PC-3 (cell line): ENCODE results near the gene PRSS33. TPM values are rescaled to one million over a fixed set of nuclear protein-coding genes. Genes with fewer than 3 reads are reported as not detected.

Source experiments
- ATAC-seq: fragments of 200-7000 bp; cut with Tn5 transposase; 2 replicates; pipeline ENCODE4 v1.9.1; 2020; ENCODE audit warnings: mild to moderate bottlenecking, moderate library complexity
- BruUV-seq: library from RNA; stranded (reverse); fragments of 400-500 nt; replicated peaks from 2 replicates; lab custom pipeline; 2021; lab: Mats Ljungman, UMichigan
- CTCF ChIA-PET: fragments of 300-600 bp; sonication (Branson Sonifier 250); formaldehyde crosslinking; loops from one replicate; lab custom pipeline; 2022; ENCODE audit warnings: antibody characterized with exemption; lab: Charles Lee
- POLR2A ChIA-PET: fragments of 300-600 bp; sonication (Branson Sonifier 250); formaldehyde crosslinking; loops from one replicate; lab custom pipeline; 2022; ENCODE audit warnings: antibody characterized with exemption; ENCODE audit not compliant: unreplicated experiment; lab: Charles Lee
- DNase-seq: peaks from one replicate; pipeline ENCODE4 v3.0.0-alpha.2; 2015
- H2AFZ ChIP-seq: fragments of 300-600 bp; sonication (generic); 2 replicates; pipeline ENCODE4 v1.6.0; 2016; ENCODE audit warnings: antibody characterized with exemption, low read length
- H3F3A ChIP-seq: fragments of 300-600 bp; sonication (generic); one replicate; pipeline ENCODE4 v1.6.0; 2017; ENCODE audit warnings: antibody characterized with exemption, low read length, control low read depth, mild to moderate bottlenecking; ENCODE audit not compliant: unreplicated experiment
- H3K27ac ChIP-seq: fragments of 300-600 bp; sonication (generic); 2 replicates; pipeline ENCODE4 v1.5.1; 2016; ENCODE audit warnings: mild to moderate bottlenecking, low read length
- H3K27me3 ChIP-seq: fragments of 300-600 bp; sonication (generic); 2 replicates; pipeline ENCODE4 v1.6.1; 2016; ENCODE audit warnings: low read length, mixed read lengths
- H3K36me3 ChIP-seq: fragments of 300-600 bp; sonication (generic); 2 replicates; pipeline ENCODE4 v1.6.1; 2016; ENCODE audit warnings: low read depth, mixed run types, low read length, mixed read lengths
- H3K4me1 ChIP-seq: fragments of 300-600 bp; sonication (generic); 2 replicates; pipeline ENCODE4 v1.5.1; 2016; ENCODE audit warnings: low read length; ENCODE audit not compliant: insufficient read depth
- H3K4me2 ChIP-seq: fragments of 300-600 bp; sonication (generic); 2 replicates; pipeline ENCODE4 v1.6.0; 2016; ENCODE audit warnings: low read length
- H3K4me3 ChIP-seq: fragments of 300-600 bp; sonication (generic); 2 replicates; pipeline ENCODE4 v1.5.1; 2016; ENCODE audit warnings: mild to moderate bottlenecking, low read length, mixed read lengths
- H3K79me2 ChIP-seq: fragments of 300-600 bp; sonication (generic); 2 replicates; pipeline ENCODE4 v1.6.1; 2017; ENCODE audit warnings: low read length, mixed read lengths
- H3K9ac ChIP-seq: fragments of 300-600 bp; sonication (generic); 2 replicates; pipeline ENCODE4 v1.6.0; 2016; ENCODE audit warnings: mild to moderate bottlenecking, low read length
- H3K9me2 ChIP-seq: fragments of 300-600 bp; sonication (generic); replicated peaks from 2 replicates; pipeline ENCODE4 v1.6.1; 2016; ENCODE audit warnings: mixed run types, low read length, mixed read lengths
- H3K9me3 ChIP-seq: fragments of 300-600 bp; sonication (generic); 2 replicates; pipeline ENCODE4 v1.6.1; 2016; ENCODE audit warnings: low read length, mixed read lengths
- H4K20me1 ChIP-seq: fragments of 300-600 bp; sonication (generic); 2 replicates; pipeline ENCODE4 v1.6.1; 2016; ENCODE audit warnings: low read length, mixed read lengths
- EZH2 ChIP-seq: fragments of 300-600 bp; sonication (generic); IDR thresholded peaks from one replicate; pipeline ENCODE4 v1.6.1; 2017; ENCODE audit warnings: antibody characterized with exemption, mild to moderate bottlenecking, low read length; ENCODE audit not compliant: unreplicated experiment
- EZH2phosphoT487 ChIP-seq: fragments of 300-600 bp; sonication (generic); IDR thresholded peaks from 2 replicates; pipeline ENCODE4 v1.6.1; 2018; ENCODE audit warnings: mild to moderate bottlenecking, antibody characterized with exemption, low read length, borderline replicate concordance
- intact Hi-C: fragments of 100-400 bp; cut with micrococcal nuclease; formaldehyde crosslinking; loops from 2 replicates; pipeline ENCODE4 v1.9.0; 2023
- total RNA-seq: library from RNA; depleted of rRNA; stranded (reverse); fragments of >200 nt; gene quantifications from 2 replicates; pipeline ENCODE4 v1.2.3, GENCODE V29; 2014
- TF ChIP-seq, protein P1 (sequence below): fragments of 300-600 bp; sonication (generic); conservative IDR thresholded peaks from 2 replicates; pipeline ENCODE4 v1.5.1; 2017; ENCODE audit warnings: antibody characterized with exemption, low read depth, mild to moderate bottlenecking, low read length

The PRSS33 gene
- total RNA-seq, 1 experiment from 2014 or later = 0.11 TPM

DNA sequence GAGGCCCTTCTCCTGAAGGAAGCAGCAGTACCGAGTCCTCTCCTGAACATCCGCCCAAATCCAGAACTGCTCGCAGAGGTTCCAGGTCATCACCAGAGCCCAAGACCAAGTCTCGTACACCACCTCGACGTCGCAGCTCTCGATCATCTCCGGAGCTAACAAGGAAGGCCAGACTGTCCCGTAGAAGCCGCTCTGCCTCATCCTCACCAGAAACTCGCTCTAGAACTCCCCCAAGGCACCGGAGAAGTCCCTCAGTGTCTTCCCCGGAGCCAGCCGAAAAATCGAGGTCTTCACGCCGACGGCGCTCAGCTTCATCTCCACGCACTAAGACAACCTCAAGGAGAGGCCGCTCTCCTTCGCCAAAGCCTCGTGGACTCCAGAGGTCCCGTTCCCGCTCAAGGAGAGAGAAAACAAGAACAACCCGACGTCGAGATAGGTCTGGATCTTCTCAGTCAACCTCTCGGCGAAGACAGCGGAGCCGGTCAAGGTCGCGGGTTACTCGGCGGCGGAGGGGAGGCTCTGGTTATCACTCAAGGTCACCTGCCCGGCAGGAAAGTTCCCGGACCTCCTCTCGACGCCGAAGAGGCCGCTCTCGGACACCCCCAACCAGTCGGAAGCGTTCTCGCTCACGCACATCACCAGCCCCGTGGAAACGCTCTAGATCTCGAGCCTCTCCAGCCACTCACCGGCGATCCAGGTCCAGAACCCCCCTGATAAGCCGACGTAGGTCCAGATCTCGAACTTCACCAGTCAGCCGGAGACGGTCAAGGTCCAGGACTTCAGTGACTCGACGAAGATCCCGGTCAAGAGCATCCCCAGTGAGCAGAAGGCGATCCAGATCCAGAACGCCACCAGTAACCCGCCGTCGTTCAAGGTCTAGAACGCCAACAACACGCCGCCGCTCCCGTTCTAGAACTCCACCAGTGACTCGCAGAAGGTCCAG lies 21.6 kb downstream of the PRSS33 start:
- Histone ChIP-seq H3K79me2 (peaks cover 68% of the 10 kb centered on the region), H3K36me3 (peaks cover 85% of the 10 kb centered on the region), H4K20me1 (peaks cover 40% of the 10 kb centered on the region), H3K27me3 (no peaks in the 10 kb centered on the region), H3K4me3 (no peak overlapping the region), H3K4me2 (no peak overlapping the region), H3K9me3 (no peaks in the 10 kb centered on the region), H3K9ac (no peak overlapping the region), H3K9me2 (no peaks in the 10 kb centered on the region), H3F3A (no peaks in the 10 kb centered on the region), H2AFZ (no peak overlapping the region), H3K27ac (no peak overlapping the region), H3K4me1 (no peaks in the 10 kb centered on the region)
- ATAC-seq (no peak), DNase-seq (no peak)
- TF ChIP-seq EZH2 = no peak
- TF ChIP-seq, protein P1, sequence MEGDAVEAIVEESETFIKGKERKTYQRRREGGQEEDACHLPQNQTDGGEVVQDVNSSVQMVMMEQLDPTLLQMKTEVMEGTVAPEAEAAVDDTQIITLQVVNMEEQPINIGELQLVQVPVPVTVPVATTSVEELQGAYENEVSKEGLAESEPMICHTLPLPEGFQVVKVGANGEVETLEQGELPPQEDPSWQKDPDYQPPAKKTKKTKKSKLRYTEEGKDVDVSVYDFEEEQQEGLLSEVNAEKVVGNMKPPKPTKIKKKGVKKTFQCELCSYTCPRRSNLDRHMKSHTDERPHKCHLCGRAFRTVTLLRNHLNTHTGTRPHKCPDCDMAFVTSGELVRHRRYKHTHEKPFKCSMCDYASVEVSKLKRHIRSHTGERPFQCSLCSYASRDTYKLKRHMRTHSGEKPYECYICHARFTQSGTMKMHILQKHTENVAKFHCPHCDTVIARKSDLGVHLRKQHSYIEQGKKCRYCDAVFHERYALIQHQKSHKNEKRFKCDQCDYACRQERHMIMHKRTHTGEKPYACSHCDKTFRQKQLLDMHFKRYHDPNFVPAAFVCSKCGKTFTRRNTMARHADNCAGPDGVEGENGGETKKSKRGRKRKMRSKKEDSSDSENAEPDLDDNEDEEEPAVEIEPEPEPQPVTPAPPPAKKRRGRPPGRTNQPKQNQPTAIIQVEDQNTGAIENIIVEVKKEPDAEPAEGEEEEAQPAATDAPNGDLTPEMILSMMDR = no peak
- no peak for TF ChIP-seq EZH2phosphoT487
- no TSS peak for BruUV-seq
- ChIA-PET CTCF (no interaction called here), POLR2A (no interaction called here)
- intact Hi-C loops = no loop called here

DNA sequence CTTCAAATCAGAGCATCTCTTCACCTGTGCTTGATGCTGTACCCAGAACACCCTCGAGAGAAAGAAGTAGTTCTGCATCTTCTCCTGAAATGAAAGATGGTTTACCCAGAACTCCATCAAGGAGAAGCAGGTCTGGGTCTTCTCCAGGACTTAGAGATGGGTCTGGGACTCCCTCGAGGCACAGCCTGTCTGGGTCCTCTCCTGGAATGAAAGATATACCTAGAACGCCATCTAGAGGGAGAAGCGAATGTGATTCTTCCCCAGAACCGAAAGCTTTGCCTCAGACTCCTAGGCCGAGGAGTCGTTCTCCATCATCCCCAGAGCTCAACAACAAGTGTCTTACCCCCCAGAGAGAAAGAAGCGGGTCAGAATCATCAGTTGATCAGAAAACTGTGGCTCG lies 22.6 kb downstream of the PRSS33 start:
- Histone ChIP-seq H4K20me1 (peaks cover 43% of the 10 kb centered on the region), H3K4me1 (no peaks in the 10 kb centered on the region), H3K4me2 (no peak overlapping the region), H3K79me2 (peaks cover 78% of the 10 kb centered on the region), H3K4me3 (no peak overlapping the region), H3K9ac (no peak overlapping the region), H3F3A (no peaks in the 10 kb centered on the region), H3K9me2 (no peaks in the 10 kb centered on the region), H3K27me3 (no peaks in the 10 kb centered on the region), H3K9me3 (no peaks in the 10 kb centered on the region), H2AFZ (no peak overlapping the region), H3K27ac (no peak overlapping the region), H3K36me3 (peaks cover 89% of the 10 kb centered on the region)
- ATAC-seq = no peak
- ChIA-PET CTCF (no interaction called here), POLR2A (no interaction called here)
- no peak for DNase-seq
- intact Hi-C loops = no loop called here
- TF ChIP-seq, protein P1 = peak; percentile 33; the same call in 1 of the 2 replicates
- TF ChIP-seq EZH2 = no peak
- no TSS peak for BruUV-seq

DNA sequence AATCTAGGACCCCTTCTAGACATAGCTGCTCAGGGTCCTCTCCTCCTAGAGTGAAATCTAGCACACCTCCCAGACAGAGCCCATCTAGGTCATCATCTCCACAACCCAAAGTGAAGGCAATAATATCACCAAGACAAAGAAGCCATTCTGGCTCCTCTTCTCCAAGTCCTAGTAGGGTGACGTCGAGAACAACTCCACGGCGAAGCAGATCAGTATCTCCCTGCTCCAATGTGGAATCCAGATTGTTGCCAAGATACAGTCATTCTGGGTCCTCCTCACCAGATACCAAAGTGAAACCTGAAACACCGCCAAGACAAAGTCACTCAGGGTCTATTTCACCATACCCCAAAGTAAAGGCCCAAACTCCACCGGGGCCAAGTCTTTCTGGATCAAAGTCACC lies 24.2 kb downstream of the PRSS33 start:
- no peak overlapping the region for H3K9ac ChIP-seq
- peaks cover 55% of the 10 kb centered on the region for H4K20me1 ChIP-seq
- H3K4me1 ChIP-seq = no peaks in the 10 kb centered on the region
- H3K4me3 ChIP-seq = no peak overlapping the region
- TF ChIP-seq EZH2phosphoT487 (no peak), EZH2 (no peak)
- TF ChIP-seq, protein P1 = no peak
- H3K27me3 ChIP-seq = no peaks in the 10 kb centered on the region
- H3K36me3 ChIP-seq = peaks cover 98% of the 10 kb centered on the region
- H3K9me3 ChIP-seq = no peaks in the 10 kb centered on the region
- H3K4me2 ChIP-seq = no peak overlapping the region
- H3K27ac ChIP-seq = no peak overlapping the region
- BruUV-seq = no TSS peak
- ChIA-PET POLR2A (no interaction called here), CTCF (no interaction called here)
- H3F3A ChIP-seq = no peaks in the 10 kb centered on the region
- H3K9me2 ChIP-seq = no peaks in the 10 kb centered on the region
- DNase-seq (no peak), ATAC-seq (no peak)
- intact Hi-C loops = no loop called here
- H2AFZ ChIP-seq = no peak overlapping the region
- H3K79me2 ChIP-seq = peaks cover 94% of the 10 kb centered on the region
